Esophagus (tissue), 2 donors: ENCODE measurements around the gene CBX6. TPM values are rescaled to one million over a fixed set of nuclear protein-coding genes. Genes with fewer than 3 reads are reported as not detected.
"Not testable (repeated sequence)": the region's sequence is repeated elsewhere in the genome, so short reads cannot be mapped to it uniquely, and the experiment has no call there.

Source experiments
- H3K27ac ChIP-seq, 2 donors: one replicate each; pipeline ENCODE4 v1.5.1; 2013; ENCODE audit warnings: low read depth in 2 of 2, mild to moderate bottlenecking in 2 of 2, inconsistent platforms in 1 of 2, low read length in 1 of 2, moderate library complexity in 1 of 2
- H3K27me3 ChIP-seq, 2 donors: one replicate each; pipeline ENCODE4 v1.6.1; 2013; ENCODE audit warnings: low read length in 2 of 2, control low read depth in 1 of 2, mild to moderate bottlenecking in 1 of 2; ENCODE audit not compliant: insufficient read depth in 2 of 2, control insufficient read depth in 1 of 2
- H3K36me3 ChIP-seq, 2 donors: one replicate each; pipeline ENCODE4 v1.6.1; 2013; ENCODE audit warnings: low read length in 1 of 2; ENCODE audit not compliant: control insufficient read depth in 2 of 2, insufficient read depth in 2 of 2
- H3K4me1 ChIP-seq, 2 donors: one replicate each; pipeline ENCODE4 v1.6.1; 2013; ENCODE audit warnings: low read length in 1 of 2; ENCODE audit not compliant: control insufficient read depth in 2 of 2, insufficient read depth in 2 of 2
- H3K4me3 ChIP-seq, 2 donors: one replicate each; pipeline ENCODE4 v1.5.1; 2013; ENCODE audit warnings: low read length in 2 of 2, mild to moderate bottlenecking in 2 of 2, low read depth in 1 of 2, moderate library complexity in 1 of 2
- H3K9me3 ChIP-seq, 2 donors: one replicate each; pipeline ENCODE4 v1.6.1; 2013; ENCODE audit warnings: mild to moderate bottlenecking in 2 of 2, low read depth in 1 of 2, low read length in 1 of 2, moderate library complexity in 1 of 2; ENCODE audit not compliant: control insufficient read depth in 2 of 2, insufficient read depth in 1 of 2
- WGBS, 2 donors: extraction: QIAGEN DNeasy Blood & Tissue Kit; methylation state at CpG; one replicate each; pipeline ENCODE4 v1.1.7; 2013; 5-methylcytosine and 5-hydroxymethylcytosine counted together
- polyA plus RNA-seq, 2 donors: library from polyadenylated mRNA; stranded (reverse); fragments of 200-250 nt; gene quantifications; one replicate each; pipeline ENCODE4 v1.2.3, GENCODE V29; 2013
- donor health status: healthy with polysubstance abuse.
- donor health status: Bipolar disorder and iron deficiency.

Gene CBX6
- polyA plus RNA-seq, 2 donors, result 6.4 to 8.5 TPM

- Histone ChIP-seq H3K4me1 (peaks cover 0 to 11% of the 10 kb centered on the region in 2 donors), H3K27ac (no peak overlapping the region), H3K36me3 (peaks cover 0 to 3% of the 10 kb centered on the region in 2 donors), H3K9me3 (no peaks in the 10 kb centered on the region), H3K4me3 (no peak overlapping the region), H3K27me3 (no peaks in the 10 kb centered on the region)
- 61 to 67% methylated on average over 14 of the region's 14 CpGs for WGBS, 2 donors
Measured at GRCh38 chr22:38862375-38863329, 9.4 kb downstream of the CBX6 start.

DNA sequence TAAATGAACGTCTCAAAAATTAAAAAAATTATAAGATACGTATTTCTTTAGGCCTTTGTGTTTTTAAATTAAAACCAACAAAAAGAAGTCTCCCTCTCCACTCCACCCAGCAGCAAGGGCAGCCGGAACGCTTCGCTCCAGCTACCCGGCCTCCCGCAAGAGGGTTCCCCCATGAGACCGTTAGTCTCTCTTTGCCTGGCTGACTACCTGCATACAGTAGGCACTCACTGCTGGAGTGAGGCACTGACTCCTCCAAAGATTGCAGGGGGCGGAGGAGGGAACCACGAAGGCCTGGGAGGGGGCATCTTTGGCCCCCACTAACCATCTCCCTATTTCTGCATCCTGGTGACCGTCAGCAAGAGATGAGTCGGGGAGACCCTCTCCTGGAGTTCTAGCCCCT is 10.1 kb downstream of the CBX6 start:
- Histone ChIP-seq H3K9me3 (no peaks in the 10 kb centered on the region), H3K4me3 (no peak overlapping the region), H3K36me3 (peaks cover 0 to 3% of the 10 kb centered on the region in 2 donors), H3K27me3 (no peaks in the 10 kb centered on the region), H3K27ac (no peak overlapping the region), H3K4me1 (peaks cover 0 to 11% of the 10 kb centered on the region in 2 donors)
- WGBS, 2 donors, result 58 to 64% methylated on average over 12 of the region's 12 CpGs

GRCh38 chr22:38861170-38861876 is 10.7 kb downstream of the CBX6 start:
- WGBS, 2 donors, result 37 to 44% methylated on average over 13 of the region's 13 CpGs
- no peaks in the 10 kb centered on the region for H3K27me3 ChIP-seq
- no peaks in the 10 kb centered on the region for H3K9me3 ChIP-seq
- peaks cover 0 to 11% of the 10 kb centered on the region in 2 donors for H3K4me1 ChIP-seq
- no peak overlapping the region for H3K27ac ChIP-seq
- no peaks in the 10 kb centered on the region for H3K36me3 ChIP-seq
- H3K4me3 ChIP-seq, result no peak overlapping the region

- Histone ChIP-seq H3K36me3 (no peaks in the 10 kb centered on the region), H3K9me3 (no peaks in the 10 kb centered on the region), H3K27me3 (no peaks in the 10 kb centered on the region), H3K4me1 (peaks cover 0 to 11% of the 10 kb centered on the region in 2 donors), H3K27ac (no peak overlapping the region), H3K4me3 (no peak overlapping the region)
- 57 to 60% methylated on average over 23 of the region's 23 CpGs for WGBS, 2 donors
Measured at GRCh38 chr22:38860283-38861169, 11.5 kb downstream of the CBX6 start.

GRCh38 chr22:38859581-38860282 is 12.3 kb downstream of the CBX6 start:
- WGBS, 2 donors, result 80 to 83% methylated on average over 14 of the region's 14 CpGs
- no peaks in the 10 kb centered on the region for H3K27me3 ChIP-seq
- peaks cover 0 to 5% of the 10 kb centered on the region in 2 donors for H3K4me1 ChIP-seq

GRCh38 chr22:38858492-38858891 is 13.5 kb downstream of the CBX6 start:
- no peaks in the 10 kb centered on the region for H3K4me1 ChIP-seq
- H3K27ac ChIP-seq, result no peak overlapping the region
- WGBS, 2 donors, result 72 to 78% methylated on average over 9 of the region's 9 CpGs
- H3K36me3 ChIP-seq, result no peaks in the 10 kb centered on the region
- H3K9me3 ChIP-seq, result no peaks in the 10 kb centered on the region
- no peak overlapping the region for H3K4me3 ChIP-seq
- no peaks in the 10 kb centered on the region for H3K27me3 ChIP-seq

More at GRCh38 chr22:38859581-38860282, 12.3 kb downstream of the CBX6 start:
- H3K36me3 ChIP-seq, result no peaks in the 10 kb centered on the region
- no peak overlapping the region for H3K4me3 ChIP-seq
- H3K9me3 ChIP-seq, result no peaks in the 10 kb centered on the region
- H3K27ac ChIP-seq, result no peak overlapping the region

DNA sequence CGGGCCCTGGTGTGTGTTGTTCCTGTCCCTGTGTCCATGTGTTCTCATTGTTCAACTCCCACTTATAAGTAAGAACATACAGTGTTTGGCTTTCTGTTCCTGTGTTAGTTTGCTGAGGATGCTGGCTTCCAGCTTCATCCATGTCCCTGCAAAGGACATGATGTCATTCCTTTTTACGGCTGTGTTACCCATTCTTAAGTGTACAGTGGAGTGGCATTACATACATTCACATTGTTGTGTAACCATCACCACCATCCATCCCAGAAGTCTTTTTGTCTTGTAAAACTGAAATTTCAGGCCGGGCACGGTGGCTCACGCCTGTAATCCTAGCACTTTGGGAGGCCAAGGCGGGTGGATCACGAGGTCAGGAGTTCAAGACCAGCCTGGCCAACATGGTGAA is 17.5 kb downstream of the CBX6 start:
- H3K36me3 ChIP-seq, H3K9me3 ChIP-seq, H3K27ac ChIP-seq, H3K27me3 ChIP-seq, H3K4me1 ChIP-seq, H3K4me3 ChIP-seq: not testable (repeated sequence)
- 83 to 95% methylated on average over 7 of the region's 7 CpGs for WGBS, 2 donors

DNA sequence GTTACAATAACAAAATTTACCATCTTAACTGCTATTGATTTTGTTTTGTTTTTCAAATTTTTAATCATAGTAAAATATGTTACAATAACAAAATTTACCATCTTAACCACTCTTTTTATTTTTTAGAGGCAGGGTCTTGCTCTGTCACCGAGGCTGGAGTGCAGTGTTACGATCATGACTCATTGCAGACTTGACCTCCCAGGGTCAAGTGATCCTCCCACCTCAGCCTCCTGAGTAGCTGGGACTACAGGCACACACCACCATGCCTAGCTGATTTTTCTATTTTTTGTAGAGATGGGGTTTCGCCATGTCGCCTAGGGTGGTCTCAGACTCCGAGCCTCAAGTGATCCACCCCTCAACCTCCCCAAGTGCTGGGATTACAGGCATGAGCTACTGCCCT is 18.1 kb downstream of the CBX6 start:
- H3K27me3 ChIP-seq, H3K4me1 ChIP-seq, H3K4me3 ChIP-seq, H3K27ac ChIP-seq, H3K36me3 ChIP-seq, H3K9me3 ChIP-seq: not testable (repeated sequence)
- 73 to 79% methylated on average over 5 of the region's 5 CpGs for WGBS, 2 donors
